H9 (cell line): ENCODE data around the gene FRAS1. TPM values are rescaled to one million over a fixed set of nuclear protein-coding genes. Genes with fewer than 3 reads are reported as not detected.

Experiments
- DNase-seq: peaks from one replicate; pipeline ENCODE4 v3.0.0-alpha.2; 2017
- H2AFZ ChIP-seq: one replicate; pipeline ENCODE4 v1.6.1; 2013; ENCODE audit warnings: mild to moderate bottlenecking, low read length, control low read depth, moderate library complexity
- H2AK5ac ChIP-seq: 2 replicates; pipeline ENCODE4 v1.6.1; 2013; ENCODE audit warnings: low read length, control low read depth, mixed read lengths; ENCODE audit not compliant: insufficient read length
- H2BK120ac ChIP-seq: one replicate; pipeline ENCODE4 v1.6.1; 2013; ENCODE audit warnings: low read depth, mild to moderate bottlenecking, low read length, control low read depth, inconsistent platforms; ENCODE audit not compliant: poor library complexity, severe bottlenecking
- H2BK12ac ChIP-seq: 2 replicates; pipeline ENCODE4 v1.6.1; 2013; ENCODE audit warnings: low read length, control low read depth, mixed read lengths, low read depth; ENCODE audit not compliant: insufficient read length
- H2BK15ac ChIP-seq: 2 replicates; pipeline ENCODE4 v1.6.1; 2013; ENCODE audit warnings: low read depth, low read length, control low read depth
- H2BK20ac ChIP-seq: one replicate; pipeline ENCODE4 v1.6.1; 2013; ENCODE audit warnings: low read depth, mild to moderate bottlenecking, low read length, control low read depth, inconsistent platforms; ENCODE audit not compliant: poor library complexity, severe bottlenecking
- H2BK5ac ChIP-seq: 2 replicates; pipeline ENCODE4 v1.6.1; 2013; ENCODE audit warnings: low read length, control low read depth, mixed read lengths; ENCODE audit not compliant: insufficient read length
- H3K14ac ChIP-seq: 2 replicates; pipeline ENCODE4 v1.6.1; 2013; ENCODE audit warnings: low read length, control low read depth; ENCODE audit not compliant: insufficient read depth
- H3K18ac ChIP-seq: 2 replicates; pipeline ENCODE4 v1.6.1; 2013; ENCODE audit warnings: low read depth, mild to moderate bottlenecking, mixed read lengths, low read length, control low read depth; ENCODE audit not compliant: insufficient read length
- H3K23ac ChIP-seq: 2 replicates; pipeline ENCODE4 v1.6.1; 2013; ENCODE audit warnings: low read length, control low read depth, mixed read lengths, low read depth; ENCODE audit not compliant: insufficient read length
- H3K23me2 ChIP-seq: 2 replicates; pipeline ENCODE4 v1.6.1; 2013; ENCODE audit warnings: low read depth, mild to moderate bottlenecking, mixed read lengths, low read length, control low read depth; ENCODE audit not compliant: insufficient read length, poor library complexity, severe bottlenecking
- H3K27ac ChIP-seq: 2 replicates; pipeline ENCODE4 v1.5.1; 2013; ENCODE audit warnings: low read length, control low read depth, mixed read lengths, low read depth; ENCODE audit not compliant: insufficient read length
- H3K27me3 ChIP-seq: 2 replicates; pipeline ENCODE4 v1.6.1; 2013; ENCODE audit warnings: low read length, control low read depth, inconsistent platforms; ENCODE audit not compliant: insufficient read depth
- H3K4ac ChIP-seq: 2 replicates; pipeline ENCODE4 v1.6.1; 2013; ENCODE audit warnings: low read depth, mild to moderate bottlenecking, control low read depth, inconsistent platforms, low read length, moderate library complexity
- H3K4me1 ChIP-seq: 2 replicates; pipeline ENCODE4 v1.6.1; 2013; ENCODE audit warnings: low read length, control low read depth, inconsistent platforms; ENCODE audit not compliant: insufficient read depth
- H3K4me2 ChIP-seq: 2 replicates; pipeline ENCODE4 v1.6.1; 2013; ENCODE audit warnings: low read length, control low read depth, mixed read lengths; ENCODE audit not compliant: insufficient read length, insufficient read depth
- H3K56ac ChIP-seq: 2 replicates; pipeline ENCODE4 v1.6.1; 2013; ENCODE audit warnings: low read depth, mild to moderate bottlenecking, mixed read lengths, low read length, control low read depth; ENCODE audit not compliant: insufficient read length
- H3K79me1 ChIP-seq: 2 replicates; pipeline ENCODE4 v1.6.1; 2013; ENCODE audit warnings: low read depth, mild to moderate bottlenecking, moderate library complexity, low read length, control low read depth, inconsistent platforms; ENCODE audit not compliant: insufficient read depth, poor library complexity, severe bottlenecking
- H3K79me2 ChIP-seq: 2 replicates; pipeline ENCODE4 v1.6.1; 2013; ENCODE audit warnings: low read length, control low read depth, inconsistent platforms; ENCODE audit not compliant: insufficient read depth
- H3K9ac ChIP-seq: 2 replicates; pipeline ENCODE4 v1.6.1; 2013; ENCODE audit warnings: low read length, control low read depth, mixed read lengths; ENCODE audit not compliant: insufficient read length; ENCODE audit errors: extremely low read depth
- H3K9me3 ChIP-seq: one replicate; pipeline ENCODE4 v1.6.1; 2013; ENCODE audit warnings: low read depth, low read length, inconsistent platforms; ENCODE audit not compliant: control insufficient read depth
- H3T11ph ChIP-seq: one replicate; pipeline ENCODE4 v1.6.1; 2013; ENCODE audit warnings: mild to moderate bottlenecking, low read length, control low read depth, inconsistent platforms
- H4K20me1 ChIP-seq: one replicate; pipeline ENCODE4 v1.6.1; 2013; ENCODE audit not compliant: control insufficient read depth, insufficient read length, insufficient read depth
- H4K5ac ChIP-seq: 2 replicates; pipeline ENCODE4 v1.6.1; 2013; ENCODE audit warnings: low read depth, mild to moderate bottlenecking, mixed read lengths, low read length, control low read depth; ENCODE audit not compliant: insufficient read length
- H4K8ac ChIP-seq: replicated peaks from 2 replicates; pipeline ENCODE4 v1.6.1; 2013; ENCODE audit warnings: low read length, control low read depth, mixed read lengths, low read depth; ENCODE audit not compliant: insufficient read length
- H4K91ac ChIP-seq: 2 replicates; pipeline ENCODE4 v1.6.1; 2013; ENCODE audit warnings: low read depth, mild to moderate bottlenecking, moderate library complexity, mixed read lengths, low read length, control low read depth; ENCODE audit not compliant: insufficient read length
- H3K27ac Mint-ChIP-seq, 3 experiments: 2 replicates in 2 of 3; 3 replicates in 1 of 3; pipeline ENCODE4 v1.8.0; 2020 to 2021; ENCODE audit warnings: mixed read lengths in 3 of 3, mild to moderate bottlenecking in 1 of 3, moderate library complexity in 1 of 3
- H3K27me3 Mint-ChIP-seq: 2 replicates; pipeline ENCODE4 v1.8.0; 2021; ENCODE audit warnings: low read depth, mild to moderate bottlenecking, moderate library complexity, mixed read lengths
- H3K36me3 Mint-ChIP-seq, 3 experiments: 2 replicates in 2 of 3; 3 replicates in 1 of 3; pipeline ENCODE4 v1.8.0; 2020 to 2021; ENCODE audit warnings: low read depth in 3 of 3, mixed read lengths in 3 of 3; ENCODE audit not compliant: insufficient read depth in 1 of 3
- H3K4me1 Mint-ChIP-seq, 2 experiments: 2 replicates each; pipeline ENCODE4 v1.8.0; 2020; ENCODE audit warnings: mixed read lengths in 2 of 2
- H3K4me3 Mint-ChIP-seq, 2 experiments: 2 replicates in 1 of 2; 3 replicates in 1 of 2; pipeline ENCODE4 v1.8.0; 2020 to 2021; ENCODE audit warnings: mild to moderate bottlenecking in 2 of 2, mixed read lengths in 2 of 2, moderate library complexity in 1 of 2
- H3K9me3 Mint-ChIP-seq, 2 experiments: 2 replicates in 1 of 2; 3 replicates in 1 of 2; pipeline ENCODE4 v1.8.0; 2020; ENCODE audit warnings: mild to moderate bottlenecking in 2 of 2, mixed read lengths in 2 of 2, moderate library complexity in 1 of 2
- CTCF ChIP-seq: fragments of 200-600 bp; sonication (generic); conservative IDR thresholded peaks from 3 replicates; pipeline ENCODE4 v1.8.0; 2021; ENCODE audit warnings: antibody characterized with exemption, mild to moderate bottlenecking
- WGBS: extraction: QIAGEN DNeasy Blood & Tissue Kit; methylation state at CpG from one replicate; pipeline ENCODE4 v1.1.7; 2013; ENCODE audit warnings: missing lambda C conversion rate, low lambda C conversion rate, mixed read lengths; ENCODE audit not compliant: insufficient read length; ENCODE audit errors: extremely low coverage; 5-methylcytosine and 5-hydroxymethylcytosine counted together
- total RNA-seq: library from RNA; stranded (reverse); gene quantifications from 2 replicates; pipeline ENCODE4 v1.2.1, GENCODE V29; 2021

Gene FRAS1
- total RNA-seq, 1 experiment from 2014 or later = 58.5 TPM

- WGBS = no CpG with 5 or more reads among the region's 6 CpGs
- Histone ChIP-seq H3K4ac (no peak overlapping the region), H2BK5ac (no peak overlapping the region), H3K9me3 (no peaks in the 10 kb centered on the region), H3K18ac (no peak overlapping the region), H4K5ac (no peak overlapping the region), H3K23me2 (no peaks in the 10 kb centered on the region), H3K56ac (no peak overlapping the region), H3T11ph (no peak overlapping the region), H3K27ac (no peak overlapping the region), H3K14ac (no peak overlapping the region), H3K4me2 (no peak overlapping the region), H2AFZ (no peak overlapping the region), H3K79me1 (no peaks in the 10 kb centered on the region), H3K9ac (no peak overlapping the region), H3K79me2 (no peaks in the 10 kb centered on the region), H3K4me1 (no peaks in the 10 kb centered on the region), H3K27me3 (no peaks in the 10 kb centered on the region), H3K23ac (no peak overlapping the region), H2BK15ac (no peak overlapping the region), H4K8ac (no peak overlapping the region), H4K20me1 (no peaks in the 10 kb centered on the region), H2BK120ac (no peak overlapping the region), H2BK20ac (no peak overlapping the region), H4K91ac (no peak overlapping the region), H2BK12ac (no peak overlapping the region), H2AK5ac (no peak overlapping the region)
- Mint-ChIP-seq H3K27me3 (no peaks in the 10 kb centered on the region), H3K27ac (no peak overlapping the region), H3K36me3 (peaks cover 5 to 32% (median 32%) of the 10 kb centered on the region in 3 experiments; a peak in 6 of 7 replicates), H3K9me3 (no peaks in the 10 kb centered on the region), H3K4me1 (no peaks in the 10 kb centered on the region), H3K4me3 (no peak overlapping the region)
- TF ChIP-seq CTCF = no peak
- no peak for DNase-seq
Measured at GRCh38 chr4:78428996-78429395, 371.9 kb downstream of the FRAS1 start.
